NK-92 treated with Interleukin-12 subunit alpha and Interleukin-12 subunit beta, amount 100 ng/mL, for 24 hours (cell line): Measurements from ENCODE around the gene ZNF600.
"Not testable (repeated sequence)": the region's sequence is repeated elsewhere in the genome, so short reads cannot be mapped to it uniquely, and the experiment has no call there.

ENCODE experiments used
- DNase-seq: peaks from one replicate; lab custom pipeline; 2025; lab: John Stamatoyannopoulos, UW

Gene ZNF600

DNA sequence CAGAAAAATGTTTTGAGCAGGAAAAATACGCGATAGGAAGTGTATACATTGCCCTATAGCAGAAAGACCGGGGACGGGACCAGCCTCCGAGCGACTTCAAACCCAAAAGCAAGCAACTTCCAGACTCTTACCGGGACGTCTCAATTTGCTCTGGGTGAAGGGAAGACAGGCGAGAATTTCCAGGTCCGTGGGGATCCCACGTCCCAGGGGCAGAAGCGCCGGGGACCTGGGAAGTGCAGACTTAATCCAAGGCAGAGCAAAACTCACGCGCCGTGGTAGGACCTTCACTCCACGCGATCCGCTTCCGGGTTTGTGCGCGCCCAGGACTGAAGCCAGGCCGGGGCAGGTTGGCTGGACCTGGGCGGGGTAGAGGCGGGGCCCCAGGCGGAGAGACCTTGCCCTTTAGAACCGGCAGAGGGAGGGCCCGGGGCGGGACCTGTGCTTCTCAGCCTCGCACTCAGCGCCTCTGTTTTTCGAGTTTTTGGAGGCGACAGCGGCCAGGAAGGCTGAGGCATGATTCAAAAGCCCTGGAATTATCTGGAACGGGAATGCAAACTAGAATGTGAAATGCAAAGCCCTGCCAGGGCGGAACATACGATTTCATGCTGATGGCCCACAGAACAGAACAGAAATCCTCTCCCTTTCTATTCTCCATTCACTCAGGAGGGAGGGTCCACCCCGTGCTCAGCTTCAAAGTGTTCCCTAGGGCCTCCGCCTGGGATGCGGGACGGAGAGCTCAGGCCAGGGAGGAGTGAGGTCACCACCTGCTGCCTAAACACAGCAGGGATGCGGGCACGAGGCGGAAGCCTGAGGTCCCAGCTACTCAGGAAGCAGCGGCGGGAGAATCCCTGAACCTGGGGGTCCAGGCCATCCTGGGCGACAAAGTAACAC, at the start of gene ZNF600:
TSS of gene ZNF600 (minus strand) at position 328 of the 891 bp plus-strand sequence. CDS start 7,903 bp downstream, outside the sequence.
- peak; percentile 63 for DNase-seq

DNA sequence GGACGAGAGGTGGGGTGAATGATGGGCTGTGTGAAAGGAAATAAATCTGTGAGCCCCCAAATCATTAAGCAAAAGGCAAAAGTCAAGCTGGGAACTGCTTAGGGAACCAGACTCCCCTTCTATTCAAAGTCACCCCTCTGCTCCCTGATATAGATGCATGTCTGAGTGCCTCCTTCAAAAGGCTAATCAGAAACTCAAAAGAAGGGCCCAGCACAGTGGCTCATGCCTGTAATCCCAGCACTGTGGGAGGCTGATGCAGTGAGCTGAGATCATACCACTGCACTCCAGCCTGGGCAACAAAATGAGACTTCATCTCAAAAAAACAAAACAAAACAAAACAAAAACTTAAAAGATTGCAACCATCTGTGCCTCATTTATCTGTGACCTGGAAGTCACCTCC, 47.7 kb upstream of the ZNF600 start:
- DNase-seq: not testable (repeated sequence)

DNA sequence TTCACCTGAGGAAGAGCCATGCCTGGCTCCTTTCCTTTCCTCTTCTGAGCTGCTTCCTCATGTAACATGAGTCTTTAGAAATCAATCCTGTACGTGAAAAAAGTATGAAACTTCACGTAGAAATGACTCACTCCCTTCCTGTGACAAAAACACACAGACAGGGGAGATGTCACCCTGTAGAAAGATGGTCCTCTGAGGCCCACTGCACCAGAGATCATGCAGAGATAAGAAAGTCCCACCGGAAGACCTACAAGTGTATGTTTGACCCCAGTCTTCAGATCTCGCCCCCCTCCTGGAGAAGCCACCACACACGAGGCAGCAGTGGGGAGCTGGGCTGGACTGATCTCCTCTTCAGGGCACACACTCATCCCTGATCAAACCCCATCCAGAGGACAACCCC, 47.0 kb upstream of the ZNF600 start:
- DNase-seq: not testable (repeated sequence)

DNA sequence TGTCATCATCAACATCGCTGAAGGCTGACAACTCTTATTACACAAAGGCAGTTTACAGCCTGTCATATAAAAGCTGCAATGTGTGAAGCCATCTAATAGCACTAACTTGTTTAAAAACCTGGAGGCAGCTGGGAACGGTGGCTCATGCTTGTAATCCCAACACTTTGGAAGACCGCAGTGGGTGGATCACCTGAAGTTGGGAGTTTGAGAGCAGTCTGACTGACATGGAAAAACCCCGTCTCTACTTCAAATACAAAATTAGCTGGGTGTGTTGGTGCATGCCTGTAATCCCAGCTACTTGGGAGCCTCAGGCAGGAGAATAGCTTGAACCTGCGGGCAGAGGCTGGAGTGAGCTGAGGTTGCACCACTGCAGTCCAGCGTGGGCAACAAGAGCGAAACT, 43.3 kb upstream of the ZNF600 start:
- DNase-seq: not testable (repeated sequence)

DNA sequence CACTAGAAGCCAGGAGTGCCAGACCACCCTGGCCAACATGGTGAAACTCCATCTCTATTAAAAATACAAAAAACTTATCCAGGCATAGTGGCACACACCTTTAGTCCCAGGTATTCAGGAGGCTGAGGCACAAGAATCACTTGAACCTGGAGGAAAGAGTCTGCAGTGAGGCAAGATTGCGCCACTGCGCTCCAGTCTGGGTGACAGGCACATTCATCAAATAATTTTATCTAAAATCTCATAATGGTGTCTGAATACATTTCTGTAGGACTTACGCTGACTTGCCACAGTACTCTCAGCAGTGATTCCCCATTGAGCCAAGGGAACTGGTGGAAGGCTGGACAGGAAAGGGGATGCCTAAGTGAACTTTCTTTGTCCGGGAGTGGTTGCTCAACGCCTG, 39.2 kb upstream of the ZNF600 start:
- no peak for DNase-seq

DNA sequence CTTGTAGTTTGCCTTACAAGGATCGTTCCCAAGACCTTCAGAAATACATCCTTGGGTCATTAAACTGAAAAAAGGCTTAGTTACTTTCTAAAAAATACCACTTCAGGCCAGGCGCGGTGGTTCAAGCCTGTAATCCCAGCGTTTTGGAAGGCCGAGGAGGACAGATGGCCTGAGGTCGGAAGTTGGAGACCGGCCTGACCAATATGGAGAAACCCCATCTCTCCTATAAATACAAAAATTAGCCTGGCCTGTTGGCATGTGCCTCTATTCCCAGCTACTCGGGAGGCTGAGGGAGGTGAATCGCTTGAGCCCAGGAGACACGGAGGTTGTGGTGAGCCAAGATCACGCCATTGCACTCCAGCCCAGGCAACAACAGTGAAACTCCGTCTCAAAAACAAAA, 37.1 kb upstream of the ZNF600 start:
- no peak for DNase-seq

DNA sequence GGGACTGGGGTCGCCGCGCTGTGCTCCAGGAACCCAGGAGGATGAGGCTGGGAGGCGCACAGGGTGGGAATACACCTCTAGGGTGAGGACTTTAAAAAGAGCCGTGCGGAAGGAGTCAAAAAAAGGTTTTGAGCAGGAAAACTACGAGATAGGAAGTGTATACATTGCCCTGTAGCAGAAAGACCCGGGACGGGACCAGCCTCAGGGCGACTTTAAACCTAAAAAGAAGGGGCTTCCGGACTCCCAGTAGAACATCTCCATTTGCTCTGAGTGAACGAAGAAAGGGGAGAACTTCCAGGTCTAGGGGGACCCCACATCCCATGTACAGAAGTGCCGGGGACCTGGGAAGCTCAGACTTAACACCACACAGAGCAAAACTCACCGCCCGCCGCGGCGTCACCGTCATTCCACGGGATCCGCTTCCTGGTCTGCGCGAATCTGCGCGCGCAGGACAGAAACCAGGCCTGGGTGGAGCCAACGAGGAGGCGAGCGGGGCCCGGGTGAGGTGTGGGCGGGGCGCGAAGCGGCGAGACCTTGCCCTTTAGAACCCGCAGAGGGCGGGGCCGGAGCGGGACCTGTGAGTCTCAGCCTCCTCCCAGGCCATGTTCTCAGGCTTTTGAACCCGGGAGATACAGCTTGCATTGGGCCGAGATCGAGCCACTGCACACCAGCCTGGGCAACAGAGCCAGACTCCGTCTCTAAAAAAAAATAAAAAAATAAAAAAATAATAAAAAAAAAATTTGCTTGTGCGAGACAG, 34.8 kb upstream of the ZNF600 start, which contains the start of gene ZNF28:
TSS of gene ZNF28 (minus strand) at position 430 of the 757 bp plus-strand sequence. CDS start 3,675 bp downstream, outside the sequence.
- DNase-seq: not testable (repeated sequence)

DNA sequence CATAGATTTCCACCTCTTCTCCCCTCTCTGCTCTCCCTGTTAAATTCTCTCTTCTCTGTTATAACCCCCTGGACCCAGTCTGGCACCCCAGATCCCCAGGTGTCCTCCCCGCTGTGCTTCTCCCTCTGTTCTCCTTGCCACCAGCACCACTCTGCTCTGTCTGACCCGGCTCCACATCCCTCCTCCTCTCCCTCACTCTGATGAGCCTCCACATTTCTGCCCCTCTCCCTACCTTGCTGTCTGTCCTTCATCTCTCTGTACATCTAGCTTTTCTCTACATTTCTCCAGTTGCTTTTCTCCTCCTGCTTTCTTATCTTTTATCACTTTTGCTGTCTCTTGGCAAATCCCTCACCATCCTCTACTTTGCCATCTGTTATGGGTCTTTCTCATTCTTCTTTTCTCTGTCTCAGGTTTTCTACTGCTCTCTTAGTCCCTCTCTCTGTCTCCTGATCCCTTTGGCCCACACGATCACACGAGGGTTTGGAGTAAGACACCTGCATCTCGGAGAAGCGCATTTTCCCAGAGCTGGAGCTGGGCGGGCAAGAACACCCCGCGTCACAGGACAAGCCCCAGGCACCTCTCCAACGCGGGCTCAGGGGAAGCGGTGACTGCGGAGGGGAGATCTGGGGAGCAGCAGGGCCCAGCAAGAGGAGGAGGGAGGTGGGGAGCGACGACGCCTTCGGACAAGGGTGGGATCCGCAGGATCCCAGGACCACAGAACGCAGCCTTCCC, 34.0 kb upstream of the ZNF600 start:
- DNase-seq: not testable (repeated sequence)

DNA sequence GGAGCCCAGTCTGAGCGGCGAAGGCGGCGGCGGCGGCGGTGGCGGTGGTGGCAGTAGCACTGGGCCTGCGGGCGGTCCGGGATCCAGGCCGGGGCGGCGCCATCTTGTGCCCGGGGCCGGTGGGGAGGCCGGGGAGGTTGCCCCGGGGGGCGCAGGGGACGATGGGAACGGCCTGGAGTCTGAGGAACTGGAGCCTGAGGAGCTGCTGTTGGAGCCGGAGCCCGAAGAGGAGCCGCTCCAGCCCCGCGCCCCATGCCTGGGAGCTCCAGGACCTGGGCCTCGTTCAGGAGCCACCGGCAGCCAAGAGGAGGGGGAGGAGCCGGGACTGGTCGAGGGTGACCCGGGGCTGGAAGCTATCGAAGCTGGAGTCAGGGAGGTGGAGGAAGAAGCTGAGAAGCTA, 23.2 kb upstream of the ZNF600 start:
- DNase-seq: no peak

DNA sequence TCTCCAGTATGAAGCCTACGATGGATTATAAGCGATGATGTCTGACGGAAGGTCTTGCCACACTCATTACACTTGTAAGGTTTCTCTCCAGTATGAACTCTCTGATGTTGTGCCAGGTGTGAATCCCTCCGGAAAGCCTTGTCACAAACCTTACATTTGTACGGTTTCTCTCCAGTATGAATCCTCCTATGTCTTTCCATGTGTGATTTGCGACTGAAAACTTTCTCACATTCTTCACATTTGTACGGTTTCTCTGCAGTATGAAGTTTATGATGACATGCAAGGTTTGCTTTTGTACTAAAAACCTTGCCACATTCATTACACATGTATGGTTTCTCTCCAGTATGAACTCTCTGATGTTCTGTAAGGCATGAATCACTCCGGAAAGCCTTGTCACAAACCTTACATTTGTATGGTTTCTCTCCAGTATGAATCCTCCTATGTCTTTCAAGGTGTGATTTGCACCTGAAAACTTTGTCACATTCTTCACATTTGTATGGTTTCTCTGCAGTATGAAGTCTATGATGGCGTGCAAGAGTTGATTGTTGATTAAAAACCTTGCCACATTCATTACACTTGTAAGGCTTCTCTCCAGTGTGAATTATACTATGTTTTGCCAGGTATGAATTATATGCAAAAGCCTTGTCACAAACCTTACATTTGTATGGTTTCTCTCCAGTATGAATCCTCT, 13.5 kb upstream of the ZNF600 start:
- DNase-seq: not testable (repeated sequence)

DNA sequence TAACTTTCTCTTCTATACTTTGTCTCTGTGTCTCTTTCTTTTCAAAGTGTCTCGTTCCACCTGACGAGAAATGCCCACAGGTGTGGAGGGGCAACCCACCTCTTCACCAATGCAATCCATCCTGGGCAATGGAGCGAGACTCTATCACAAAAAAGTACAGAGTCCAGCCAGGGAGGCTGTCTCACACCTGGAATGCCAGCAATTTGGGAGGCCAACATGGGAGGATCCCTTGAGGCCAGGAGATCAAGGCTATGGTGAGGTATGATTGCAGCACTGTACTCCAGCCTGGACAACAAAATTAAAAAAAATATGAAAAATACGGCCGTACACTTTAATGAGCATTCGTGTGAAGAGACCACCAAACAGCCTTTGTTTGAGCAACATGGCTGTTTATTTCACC, 2.8 kb upstream of the ZNF600 start:
- no peak for DNase-seq

DNA sequence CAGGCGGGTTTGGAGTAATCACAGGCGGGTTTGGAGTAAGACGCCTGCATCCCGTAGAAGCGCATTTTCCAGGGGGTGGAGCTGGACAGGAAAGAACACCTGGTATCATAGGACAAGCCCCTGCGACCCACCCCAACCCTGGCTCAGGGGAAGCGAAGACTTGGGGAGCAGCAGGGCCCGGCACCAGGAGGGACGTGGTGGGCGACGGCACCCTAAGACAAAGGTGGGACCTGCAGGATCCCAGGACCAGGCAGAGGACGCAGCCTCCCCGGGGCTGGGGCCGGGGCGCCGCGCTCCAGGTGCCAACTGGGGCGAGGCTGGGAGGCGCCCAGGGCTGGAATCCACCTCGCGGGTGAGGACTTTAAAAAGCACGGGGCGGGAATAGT, 520 bp downstream of the ZNF600 start:
- no peak for DNase-seq

DNA sequence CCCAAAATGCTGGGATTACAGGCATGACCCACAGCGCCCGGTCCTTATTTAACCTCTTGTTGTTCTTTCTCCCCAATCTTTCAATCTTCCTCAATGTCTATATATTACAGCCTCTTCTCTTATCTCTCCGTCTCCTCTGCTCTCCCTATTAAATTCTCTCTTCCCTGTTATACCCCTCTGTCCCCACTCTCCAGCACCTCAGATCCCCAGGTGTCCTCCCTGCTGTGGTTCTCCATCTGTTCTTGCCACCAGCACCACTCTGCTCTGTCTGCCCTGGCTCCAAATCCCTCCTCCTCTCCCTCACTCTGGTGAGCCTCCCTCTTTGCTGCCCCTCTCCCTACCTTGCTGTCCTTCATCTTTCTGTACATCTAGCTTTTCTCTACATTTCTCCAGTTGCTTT, 1.1 kb downstream of the ZNF600 start:
- DNase-seq: no peak

DNA sequence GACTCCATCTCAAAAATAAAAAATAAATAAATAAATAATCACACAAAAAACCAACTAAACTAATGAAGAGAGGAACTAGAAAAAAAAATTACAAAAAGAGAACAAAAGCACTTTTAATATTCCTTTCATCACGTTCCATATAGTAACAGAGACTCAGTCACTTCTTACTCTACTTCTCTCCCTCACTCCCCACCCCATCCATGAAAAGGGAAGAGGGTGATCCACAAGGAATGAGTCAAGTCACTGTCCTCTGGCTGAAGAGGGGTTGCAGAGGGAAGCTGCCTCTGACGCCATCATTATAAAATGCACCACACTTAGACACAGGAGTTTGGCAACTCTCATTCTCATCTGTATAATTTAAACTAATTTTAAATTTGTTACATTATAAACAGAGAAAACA, 3.7 kb downstream of the ZNF600 start:
- DNase-seq: not testable (repeated sequence)

DNA sequence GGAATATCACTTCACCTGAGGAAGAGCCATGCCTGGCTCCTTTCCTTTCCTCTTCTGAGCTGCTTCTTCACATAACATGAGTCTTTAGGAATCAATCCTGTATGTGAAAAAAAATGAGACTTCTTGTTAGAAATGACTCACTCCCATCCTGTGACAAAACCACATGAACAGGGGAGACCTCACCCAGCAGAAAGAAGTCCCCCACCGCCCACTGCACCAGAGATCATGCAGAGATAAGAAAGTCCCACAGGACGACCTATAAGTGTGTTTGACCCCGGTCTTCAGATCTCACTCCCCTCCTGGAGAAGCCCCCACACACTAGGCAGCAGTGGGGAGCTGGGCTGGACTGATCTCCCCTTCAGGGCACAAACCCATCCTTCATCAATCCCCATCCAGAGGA, 7.8 kb downstream of the ZNF600 start:
- peak; percentile 24 for DNase-seq

DNA sequence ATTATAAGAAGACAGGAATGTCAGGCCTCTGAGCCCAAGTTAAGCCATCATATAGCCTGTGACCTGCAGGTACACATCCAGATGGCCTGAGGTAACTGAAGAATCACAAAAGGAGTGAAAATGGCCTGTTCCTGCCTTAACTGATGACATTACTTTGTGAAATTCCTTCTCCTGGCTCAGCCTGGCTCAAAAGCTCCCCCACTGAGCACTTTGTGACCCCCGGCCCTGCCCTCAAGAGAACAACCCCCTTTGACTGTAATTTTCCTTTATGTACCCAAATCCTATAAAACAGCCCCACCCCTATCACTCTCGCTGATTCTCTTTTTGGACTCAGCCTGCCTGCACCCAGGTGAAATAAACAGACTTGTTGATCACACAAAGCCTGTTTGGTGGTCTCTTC, 30.1 kb downstream of the ZNF600 start:
- not testable (repeated sequence) for DNase-seq

DNA sequence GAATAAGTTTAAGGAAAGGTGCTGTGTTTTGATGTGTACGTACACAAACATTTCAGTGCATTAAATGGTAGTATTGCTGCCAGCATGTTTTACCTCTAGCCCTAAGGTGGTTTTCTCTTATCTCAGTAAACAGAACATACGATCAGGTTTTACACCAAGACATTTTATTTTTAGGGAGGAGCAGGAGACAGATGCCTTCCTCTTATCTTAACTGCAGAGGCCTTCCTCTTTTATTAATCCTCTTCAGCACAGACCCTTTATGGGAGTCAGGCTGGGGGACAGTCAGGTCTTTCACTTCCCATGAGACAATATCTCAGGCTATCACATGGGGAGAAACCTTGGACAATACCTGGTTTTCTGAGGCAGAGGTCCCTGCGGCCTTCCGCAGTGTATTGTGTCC, 36.8 kb downstream of the ZNF600 start:
- DNase-seq: no peak

DNA sequence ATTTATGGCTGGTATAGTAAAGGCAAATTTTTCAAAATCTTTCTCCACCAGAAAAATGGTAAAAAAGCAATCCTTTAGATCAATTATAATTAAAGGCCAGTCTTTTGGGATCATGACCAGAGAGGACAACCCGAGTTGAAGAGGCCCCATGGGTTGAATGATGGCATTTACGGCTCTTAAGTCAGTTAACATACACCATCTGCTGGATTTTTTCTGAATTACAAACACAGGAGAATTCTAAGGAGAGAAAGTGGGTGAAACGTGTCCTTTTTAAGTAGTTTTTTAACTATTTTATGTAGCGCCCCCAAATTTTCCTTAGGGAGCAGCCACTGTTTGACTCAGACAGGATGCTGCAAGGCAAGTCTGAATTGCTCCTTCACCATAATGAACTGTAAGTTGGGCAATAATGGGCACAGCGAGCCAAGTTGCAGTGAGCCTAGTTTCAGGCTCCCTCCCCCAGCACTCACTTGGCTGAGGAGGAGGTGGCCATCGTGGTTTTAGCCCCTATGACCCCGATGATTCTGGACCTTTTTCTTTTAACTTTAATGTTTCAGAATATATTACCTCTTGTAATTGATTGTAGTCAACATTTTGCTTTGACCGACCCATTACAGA, 38.1 kb downstream of the ZNF600 start:
- DNase-seq: no peak

DNA sequence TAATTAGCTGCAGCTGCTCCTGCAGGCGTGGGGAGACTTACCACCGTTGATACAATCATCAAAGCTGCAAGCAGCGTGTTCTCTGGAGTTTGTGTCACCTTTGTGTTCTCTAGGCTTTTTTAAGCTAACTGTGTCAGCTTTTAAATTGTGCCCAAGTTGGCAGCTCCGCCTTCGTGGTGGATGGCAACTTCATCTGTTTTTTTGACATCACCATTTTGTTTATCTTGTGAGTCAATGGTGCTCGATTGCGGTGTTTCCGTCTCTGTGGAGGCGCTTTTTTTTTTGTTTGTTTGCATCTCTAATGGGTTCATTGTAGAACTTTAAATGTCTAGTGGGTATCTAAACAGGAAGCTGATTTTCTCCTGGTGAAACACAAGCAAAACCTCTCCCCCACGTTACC, 40.7 kb downstream of the ZNF600 start:
- not testable (repeated sequence) for DNase-seq

DNA sequence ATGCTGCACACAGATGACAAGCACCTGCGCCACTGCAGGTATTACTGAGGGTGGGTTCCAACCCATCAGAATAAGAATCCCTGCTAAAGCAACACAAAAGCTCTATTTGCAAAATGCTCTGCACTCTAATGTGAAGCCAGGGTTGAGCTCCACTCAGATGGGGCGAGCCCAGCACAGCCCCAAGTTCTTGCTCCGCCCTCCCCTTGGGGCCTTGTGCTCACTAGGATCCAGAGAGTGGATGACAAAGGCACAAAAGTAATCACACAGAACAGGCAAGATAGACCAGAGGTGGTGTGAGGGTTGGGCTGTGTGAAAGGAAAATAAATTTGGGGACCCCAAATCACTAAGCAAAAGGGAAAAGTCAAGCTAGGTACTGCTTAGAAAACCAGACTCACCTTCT, 43.5 kb downstream of the ZNF600 start:
- DNase-seq: no peak

DNA sequence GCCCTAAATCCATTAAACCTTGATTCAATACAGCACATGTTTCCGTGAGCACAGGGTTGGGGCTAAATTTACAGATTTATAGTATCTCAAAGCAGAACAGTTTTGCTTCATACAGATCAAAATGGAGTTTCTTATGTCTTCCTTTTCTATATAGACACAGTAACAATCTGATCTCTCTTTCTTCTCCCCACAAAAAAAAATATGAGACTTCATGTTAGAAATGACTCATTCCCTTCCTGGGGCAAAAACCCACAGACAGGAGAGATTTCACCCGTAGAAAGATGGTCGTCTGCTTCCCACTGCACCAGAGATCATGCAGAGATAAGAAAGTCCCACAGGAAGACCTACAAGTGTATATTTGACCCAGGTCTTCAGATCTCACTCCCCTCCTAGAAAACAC, 44.1 kb downstream of the ZNF600 start:
- no peak for DNase-seq
